DMS153 treated with DMSO at 0.1 percent for 48 hours (cell line): ENCODE measurements around the gene C22orf15.

ENCODE experiments used
- DNase-seq: peaks from one replicate; lab custom pipeline; 2025; ENCODE audit not compliant: unreplicated experiment; lab: John Stamatoyannopoulos, UW

The C22orf15 gene

GRCh38 chr22:23786752-23787599 lies 24.2 kb downstream of the C22orf15 start, which contains the start of gene SMARCB1:
SMARCB1 (plus strand) TSS chr22:23786966; CDS start chr22:23787170, 204 bp downstream.
- DNase-seq: peak; percentile 72

- no peak for DNase-seq
Observed at GRCh38 chr22:23787600-23787896, 24.8 kb downstream of the C22orf15 start.

- DNase-seq: no peak
Observed at GRCh38 chr22:23787910-23788309, 25.1 kb downstream of the C22orf15 start.

GRCh38 chr22:23789121-23789520 lies 26.3 kb downstream of the C22orf15 start:
- peak; percentile 19 for DNase-seq

- DNase-seq: no peak
Observed at GRCh38 chr22:23789638-23790037, 26.8 kb downstream of the C22orf15 start.

- no peak for DNase-seq
Observed at GRCh38 chr22:23790819-23791737, 28.3 kb downstream of the C22orf15 start.

- no peak for DNase-seq
Observed at GRCh38 chr22:23791738-23792645, 29.2 kb downstream of the C22orf15 start.

- DNase-seq: no peak
Observed at GRCh38 chr22:23793326-23793725, 30.5 kb downstream of the C22orf15 start.

- no peak for DNase-seq
Observed at GRCh38 chr22:23796461-23796860, 33.7 kb downstream of the C22orf15 start.

GRCh38 chr22:23800297-23801237 lies 37.8 kb downstream of the C22orf15 start:
- no peak for DNase-seq

- no peak for DNase-seq
Observed at GRCh38 chr22:23801238-23801821, 38.5 kb downstream of the C22orf15 start.

GRCh38 chr22:23801886-23802377 lies 39.1 kb downstream of the C22orf15 start:
- DNase-seq: no peak

- no peak for DNase-seq
Observed at GRCh38 chr22:23803001-23803819, 40.4 kb downstream of the C22orf15 start.

- DNase-seq: no peak
Observed at GRCh38 chr22:23804781-23805291, 42.0 kb downstream of the C22orf15 start.

- no peak for DNase-seq
Observed at GRCh38 chr22:23806837-23807236, 44.0 kb downstream of the C22orf15 start.

- DNase-seq: no peak
Observed at GRCh38 chr22:23812378-23812777, 49.6 kb downstream of the C22orf15 start.
